Hypothalamus (tissue), 51 donors: Measurements from ENCODE around the gene DNAI7.

Experiments
- DNase-seq, 51 donors: peaks; one replicate each; lab custom pipeline; 2025; lab: John Stamatoyannopoulos, UW

Gene DNAI7, protein sequence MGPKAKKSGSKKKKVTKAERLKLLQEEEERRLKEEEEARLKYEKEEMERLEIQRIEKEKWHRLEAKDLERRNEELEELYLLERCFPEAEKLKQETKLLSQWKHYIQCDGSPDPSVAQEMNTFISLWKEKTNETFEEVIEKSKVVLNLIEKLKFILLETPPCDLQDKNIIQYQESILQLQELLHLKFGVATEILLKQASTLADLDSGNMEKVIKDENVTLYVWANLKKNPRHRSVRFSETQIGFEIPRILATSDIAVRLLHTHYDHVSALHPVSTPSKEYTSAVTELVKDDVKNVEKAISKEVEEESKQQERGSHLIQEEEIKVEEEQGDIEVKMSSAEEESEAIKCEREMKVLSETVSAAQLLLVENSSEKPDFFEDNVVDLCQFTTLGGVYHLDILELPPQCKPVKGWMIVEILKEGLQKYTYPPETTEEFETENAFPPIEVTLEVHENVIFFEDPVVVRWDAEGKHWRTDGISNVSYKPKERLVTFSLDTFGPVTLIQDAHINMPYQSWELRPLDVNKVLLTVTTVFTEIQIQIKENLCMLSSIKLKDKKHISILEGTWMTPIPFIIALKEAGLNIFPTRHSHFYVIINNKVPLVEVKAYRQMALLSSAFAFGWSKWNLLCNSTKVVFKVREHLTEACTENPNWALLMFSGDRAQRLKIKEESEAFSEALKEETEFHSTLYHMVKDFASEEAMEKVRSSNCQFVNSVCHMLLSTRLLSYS

GRCh38 chr12:25195056-25195971, at the start of gene DNAI7, which contains the start of gene ETFRF1:
Gene DNAI7, minus strand, starts transcription at chr12:25195160. Its CDS starts 82 bp downstream, at chr12:25195078.
Gene ETFRF1, plus strand, starts transcription at chr12:25195237. Its CDS starts 8,720 bp downstream, at chr12:25203957.
- peak; percentile 34 to 95 (median 88) for DNase-seq

DNA sequence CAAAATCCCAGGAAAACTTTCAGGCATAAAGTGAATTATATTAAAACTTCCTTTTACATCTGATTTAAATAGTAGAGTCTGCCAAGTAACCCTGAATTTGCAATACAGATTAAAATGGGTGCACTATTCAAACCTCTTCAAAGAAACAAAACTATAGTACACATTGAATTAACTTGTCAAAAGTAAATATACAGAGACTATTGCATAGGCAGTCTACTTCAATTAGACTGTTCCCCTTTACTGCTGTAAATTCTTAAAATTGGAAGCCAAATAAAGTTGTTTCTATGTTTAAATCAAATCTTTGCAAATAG, 48.7 kb upstream of the DNAI7 start:
- no peak for DNase-seq

DNA sequence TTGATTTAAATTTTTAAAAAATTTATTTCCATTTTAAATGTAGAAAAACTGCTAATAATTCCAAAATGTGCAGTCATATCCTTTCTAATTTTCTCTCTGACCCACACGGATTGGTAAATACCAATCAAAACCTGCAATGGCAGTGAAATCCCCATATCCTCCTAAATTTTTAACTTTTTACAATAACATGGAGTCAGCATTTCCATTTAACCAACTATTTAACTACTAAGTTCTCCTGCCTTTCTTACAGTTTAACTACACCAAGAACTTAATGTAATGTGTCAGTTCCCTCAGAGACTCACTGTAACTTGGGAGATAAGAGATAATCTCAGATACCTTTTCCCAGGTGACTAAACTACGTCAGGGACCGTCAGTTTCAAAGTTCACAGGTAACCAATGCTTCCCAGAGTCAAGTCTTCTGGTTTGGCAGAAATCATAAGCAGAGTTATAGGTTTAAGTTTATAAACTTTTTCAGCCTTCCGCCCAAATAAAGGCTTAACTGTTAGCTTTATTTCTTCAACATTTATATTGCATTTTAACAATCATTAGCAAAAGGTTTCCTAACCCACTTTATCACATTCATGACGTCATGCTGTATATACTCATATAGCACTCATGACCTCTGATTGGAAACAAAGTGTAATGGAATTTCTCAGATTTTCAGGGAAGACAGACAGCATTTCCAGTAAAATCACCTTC, 48.2 kb upstream of the DNAI7 start:
- DNase-seq: no peak

DNA sequence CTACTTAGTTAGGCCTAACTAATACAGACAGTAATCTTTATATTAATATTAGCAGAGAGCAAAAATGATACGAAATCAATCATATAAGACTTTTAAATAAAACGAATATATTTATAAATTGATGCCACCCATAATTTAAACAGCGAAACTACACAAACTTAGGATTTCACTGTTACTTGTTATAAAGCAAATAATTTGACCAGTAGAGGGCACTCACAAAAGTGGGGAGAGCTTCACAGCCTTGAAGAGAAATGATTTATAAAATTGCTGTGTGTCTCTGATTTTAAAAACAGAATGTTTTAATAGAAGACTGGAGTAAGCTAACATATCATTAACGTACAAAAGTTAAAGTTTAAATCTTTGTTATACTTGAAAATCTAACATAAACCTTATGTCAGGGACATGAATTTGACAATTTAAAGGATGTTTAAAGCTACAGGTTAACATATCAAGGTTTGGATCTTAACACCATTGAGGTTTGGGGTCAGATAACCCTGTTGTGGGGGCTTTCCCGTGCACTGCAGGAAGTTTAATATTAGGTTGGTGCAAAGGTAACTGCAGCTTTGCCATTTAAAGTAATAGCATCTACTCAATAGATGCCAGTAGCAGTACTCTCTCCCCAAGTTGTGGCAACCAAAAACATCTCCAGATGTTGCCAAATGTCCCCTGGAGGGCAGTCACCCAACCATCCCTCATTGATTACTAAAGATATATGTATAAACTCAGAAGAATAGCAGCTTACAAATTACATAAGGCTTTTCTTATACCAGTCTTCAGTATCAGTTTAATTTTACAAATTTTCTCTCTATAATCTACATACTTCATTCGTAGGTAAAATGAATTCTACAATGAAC, 46.4 kb upstream of the DNAI7 start:
- peak in 1 of 51 donors; percentile 3 for DNase-seq

DNA sequence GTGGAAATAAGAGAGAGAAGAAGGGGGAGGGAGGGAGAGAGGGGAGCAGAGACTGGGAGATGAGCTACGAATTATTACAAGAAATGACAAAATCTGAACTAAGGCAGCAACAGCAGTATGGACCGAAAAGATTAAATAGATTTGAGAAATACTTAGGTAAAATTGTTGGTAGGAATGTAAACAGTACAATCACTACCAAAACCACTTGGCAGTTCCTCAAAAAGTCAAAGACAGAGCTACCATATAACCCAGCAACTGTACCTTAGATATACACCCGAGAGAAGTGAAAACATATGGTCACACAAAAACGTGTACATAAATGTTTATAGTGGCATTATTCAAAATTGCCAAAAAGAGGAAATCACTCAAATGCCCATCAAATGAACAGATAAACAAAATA, 41.7 kb upstream of the DNAI7 start:
- no peak for DNase-seq

DNA sequence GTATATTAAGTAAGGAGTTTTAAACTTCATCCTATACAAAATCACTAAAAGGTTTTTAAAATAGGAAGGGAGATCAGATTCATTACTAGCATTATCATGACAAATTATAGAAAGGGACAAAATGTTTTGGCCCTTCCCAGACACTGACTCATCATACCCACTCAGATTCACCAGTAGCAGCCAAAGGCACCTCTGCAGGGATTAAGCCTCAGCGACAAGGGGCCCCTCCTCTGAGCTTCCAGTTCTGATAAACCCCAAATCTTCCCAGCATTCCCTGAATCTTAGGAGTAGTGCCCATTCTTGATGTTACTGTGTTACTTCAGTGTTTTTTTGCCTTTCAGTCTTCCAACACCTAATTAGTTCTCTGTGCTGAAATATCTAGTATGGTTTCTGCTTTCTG, 41.2 kb upstream of the DNAI7 start:
- no peak for DNase-seq

DNA sequence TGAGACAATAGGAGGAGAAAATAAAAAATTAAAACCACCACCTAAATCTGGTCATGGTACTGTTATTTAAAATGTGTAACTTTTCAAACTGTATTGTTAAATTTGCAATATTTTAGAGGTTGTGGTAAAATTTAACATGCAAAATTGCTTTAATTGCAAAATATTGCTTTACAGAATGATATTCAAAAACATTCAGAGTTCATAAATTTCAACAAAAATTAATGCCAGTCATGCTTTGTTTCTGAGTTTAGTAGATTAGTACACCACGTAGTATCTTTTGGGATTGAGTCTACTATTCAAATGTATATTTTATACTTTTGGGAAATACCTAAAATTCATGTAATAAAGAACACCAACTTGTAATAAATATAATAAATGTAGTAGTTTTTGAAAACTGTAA, 18.4 kb upstream of the DNAI7 start:
- no peak for DNase-seq

DNA sequence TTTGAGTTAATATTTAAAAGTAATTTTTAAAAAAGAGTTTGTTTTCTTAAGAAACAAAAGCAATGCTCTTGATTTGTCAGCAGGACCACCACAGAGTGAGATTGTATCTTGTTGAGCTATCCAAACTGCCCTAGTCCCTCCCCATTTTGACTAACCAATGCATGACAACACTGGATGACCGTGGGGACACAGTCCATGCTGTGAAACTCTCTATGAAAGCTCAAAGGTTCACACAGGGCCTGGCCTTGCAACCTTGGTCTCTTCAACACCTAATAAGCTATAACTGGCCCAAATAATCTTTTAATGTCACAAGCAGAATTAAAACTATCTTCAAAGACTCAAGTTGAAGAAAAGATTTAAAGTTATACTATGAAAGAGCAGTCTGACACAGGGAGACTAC, 13.6 kb upstream of the DNAI7 start:
- DNase-seq: no peak

DNA sequence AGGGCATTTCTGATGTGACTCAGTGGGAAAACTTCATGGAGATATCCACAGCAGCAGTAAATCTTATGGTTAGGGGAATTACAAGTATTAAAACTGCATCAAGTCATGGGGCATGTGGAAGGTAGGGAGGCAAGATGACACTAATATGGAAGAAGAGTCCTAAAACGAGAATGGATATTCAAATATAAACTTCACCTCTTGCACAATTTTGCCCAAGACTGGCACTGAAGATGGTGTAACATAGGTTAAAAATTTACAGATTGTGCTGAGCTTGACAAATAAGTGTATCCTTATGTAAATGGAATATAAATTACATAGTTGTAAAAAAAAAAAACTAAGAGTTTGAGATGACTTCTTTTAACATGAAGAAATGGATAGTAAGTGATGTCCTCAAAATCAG, 12.9 kb upstream of the DNAI7 start:
- DNase-seq: no peak

- no peak for DNase-seq
Measured at GRCh38 chr12:25207411-25207810, 12.5 kb upstream of the DNAI7 start.

- no peak for DNase-seq
Measured at GRCh38 chr12:25202137-25202536, 7.2 kb upstream of the DNAI7 start.

GRCh38 chr12:25200703-25201102, 5.7 kb upstream of the DNAI7 start:
- no peak for DNase-seq

GRCh38 chr12:25197608-25198007, 2.6 kb upstream of the DNAI7 start:
- no peak for DNase-seq

- peak in 1 of 51 donors; percentile 60 for DNase-seq
Measured at GRCh38 chr12:25194722-25195055, 271 bp downstream of the DNAI7 start.

GRCh38 chr12:25194214-25194613, 746 bp downstream of the DNAI7 start:
- no peak for DNase-seq

DNA sequence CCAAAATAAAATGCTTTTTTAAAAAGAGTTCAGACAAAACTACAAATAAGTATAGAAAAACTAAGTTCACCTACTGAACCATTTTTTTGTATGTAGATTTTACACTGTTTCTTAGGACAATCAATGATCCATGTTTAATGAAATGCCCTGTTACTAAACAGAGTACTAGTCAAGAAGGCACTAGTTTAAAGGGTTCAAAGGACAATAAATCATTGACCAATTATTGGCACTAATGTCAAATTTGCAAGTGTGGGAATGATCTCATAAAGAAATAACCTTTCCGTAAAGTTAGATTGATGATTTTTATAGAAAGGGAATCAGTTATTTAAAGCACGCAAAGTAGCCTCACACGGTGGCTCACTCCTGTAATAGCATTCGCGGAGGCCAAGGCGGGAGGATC, 4.2 kb downstream of the DNAI7 start:
- no peak for DNase-seq

DNA sequence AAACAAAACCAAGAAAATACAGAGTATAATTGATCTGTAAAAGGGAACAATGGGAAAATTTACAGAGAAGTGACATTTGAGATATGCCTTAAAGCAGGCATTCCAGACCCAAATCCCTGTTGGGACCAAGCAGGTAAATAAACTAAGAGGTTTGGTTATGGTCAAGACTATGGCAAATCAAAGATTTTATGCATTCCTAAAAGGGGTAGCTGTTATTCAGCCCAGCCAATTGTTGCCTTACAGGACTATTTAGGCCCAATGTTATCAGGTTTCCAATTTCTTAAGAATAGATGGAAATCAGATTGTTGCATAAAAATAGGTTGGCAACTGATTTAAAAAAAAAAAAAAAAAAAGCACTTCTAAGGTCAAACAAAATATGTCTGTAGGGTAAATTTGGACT, 5.3 kb downstream of the DNAI7 start:
- DNase-seq: no peak

GRCh38 chr12:25187781-25188180, 7.2 kb downstream of the DNAI7 start:
- no peak for DNase-seq

DNA sequence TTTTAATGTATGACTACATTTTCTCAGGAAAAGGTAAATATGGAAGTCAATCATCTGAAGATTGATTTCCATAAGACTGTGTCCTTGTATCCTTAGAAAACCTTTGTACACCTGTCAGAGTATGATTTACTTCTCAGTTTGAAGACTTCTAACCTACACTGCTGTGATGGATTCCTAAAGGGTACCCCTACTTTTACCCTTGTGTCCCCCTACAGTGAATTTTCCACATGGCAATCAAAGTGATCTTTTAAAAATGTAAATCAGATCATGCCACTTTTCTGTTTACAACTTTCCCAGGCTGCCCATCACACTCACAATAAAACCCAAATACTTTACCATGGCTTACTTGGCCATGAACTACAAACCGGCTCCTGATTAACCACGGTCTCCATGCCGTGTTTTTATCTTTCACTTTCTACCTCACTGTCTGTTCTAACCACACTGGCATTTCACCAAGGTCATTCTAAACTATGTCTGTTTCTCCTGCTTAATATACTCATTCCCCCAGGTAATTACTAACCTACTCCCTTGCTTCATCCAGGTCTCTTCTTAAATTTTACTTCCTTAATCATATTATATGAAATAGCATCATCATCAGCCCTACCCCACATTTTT, 8.1 kb downstream of the DNAI7 start:
- no peak for DNase-seq
